Measurements from ENCODE around the gene C2orf69. TPM values are rescaled to one million over a fixed set of nuclear protein-coding genes. Genes with fewer than 3 reads are reported as not detected.

The C2orf69 gene
- total RNA-seq, 4 donors from 2014 or later, result 8.5 to 12.3 (median 9.0) TPM

DNA sequence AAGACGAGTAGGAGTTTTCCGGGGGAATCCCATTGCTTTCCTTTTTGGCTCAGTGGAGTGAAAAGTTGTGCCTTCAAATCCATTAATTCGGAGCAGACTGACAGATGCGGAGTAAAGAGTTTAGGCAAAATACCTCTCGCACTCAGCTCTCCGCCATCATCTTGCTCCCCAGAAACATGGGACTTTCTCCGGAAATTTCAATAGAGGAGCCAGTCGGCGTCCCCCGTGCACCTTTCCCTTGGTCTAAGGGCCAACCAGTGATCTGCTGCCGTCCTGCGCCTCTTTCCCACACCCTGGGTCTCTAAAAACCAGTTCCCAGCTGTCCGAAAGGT is 43.9 kb downstream of the C2orf69 start:
- TF ChIP-seq POLR2A (IDR thresholded peaks at IDR 0.05), result no peak
- TF ChIP-seq, protein P1, sequence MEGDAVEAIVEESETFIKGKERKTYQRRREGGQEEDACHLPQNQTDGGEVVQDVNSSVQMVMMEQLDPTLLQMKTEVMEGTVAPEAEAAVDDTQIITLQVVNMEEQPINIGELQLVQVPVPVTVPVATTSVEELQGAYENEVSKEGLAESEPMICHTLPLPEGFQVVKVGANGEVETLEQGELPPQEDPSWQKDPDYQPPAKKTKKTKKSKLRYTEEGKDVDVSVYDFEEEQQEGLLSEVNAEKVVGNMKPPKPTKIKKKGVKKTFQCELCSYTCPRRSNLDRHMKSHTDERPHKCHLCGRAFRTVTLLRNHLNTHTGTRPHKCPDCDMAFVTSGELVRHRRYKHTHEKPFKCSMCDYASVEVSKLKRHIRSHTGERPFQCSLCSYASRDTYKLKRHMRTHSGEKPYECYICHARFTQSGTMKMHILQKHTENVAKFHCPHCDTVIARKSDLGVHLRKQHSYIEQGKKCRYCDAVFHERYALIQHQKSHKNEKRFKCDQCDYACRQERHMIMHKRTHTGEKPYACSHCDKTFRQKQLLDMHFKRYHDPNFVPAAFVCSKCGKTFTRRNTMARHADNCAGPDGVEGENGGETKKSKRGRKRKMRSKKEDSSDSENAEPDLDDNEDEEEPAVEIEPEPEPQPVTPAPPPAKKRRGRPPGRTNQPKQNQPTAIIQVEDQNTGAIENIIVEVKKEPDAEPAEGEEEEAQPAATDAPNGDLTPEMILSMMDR (IDR thresholded peaks at IDR 0.05), result no peak
- no peaks in the 10 kb centered on the region for H3K27me3 ChIP-seq
- peaks cover 4 to 40% (median 10%) of the 10 kb centered on the region in 4 donors for H3K4me1 ChIP-seq

DNA sequence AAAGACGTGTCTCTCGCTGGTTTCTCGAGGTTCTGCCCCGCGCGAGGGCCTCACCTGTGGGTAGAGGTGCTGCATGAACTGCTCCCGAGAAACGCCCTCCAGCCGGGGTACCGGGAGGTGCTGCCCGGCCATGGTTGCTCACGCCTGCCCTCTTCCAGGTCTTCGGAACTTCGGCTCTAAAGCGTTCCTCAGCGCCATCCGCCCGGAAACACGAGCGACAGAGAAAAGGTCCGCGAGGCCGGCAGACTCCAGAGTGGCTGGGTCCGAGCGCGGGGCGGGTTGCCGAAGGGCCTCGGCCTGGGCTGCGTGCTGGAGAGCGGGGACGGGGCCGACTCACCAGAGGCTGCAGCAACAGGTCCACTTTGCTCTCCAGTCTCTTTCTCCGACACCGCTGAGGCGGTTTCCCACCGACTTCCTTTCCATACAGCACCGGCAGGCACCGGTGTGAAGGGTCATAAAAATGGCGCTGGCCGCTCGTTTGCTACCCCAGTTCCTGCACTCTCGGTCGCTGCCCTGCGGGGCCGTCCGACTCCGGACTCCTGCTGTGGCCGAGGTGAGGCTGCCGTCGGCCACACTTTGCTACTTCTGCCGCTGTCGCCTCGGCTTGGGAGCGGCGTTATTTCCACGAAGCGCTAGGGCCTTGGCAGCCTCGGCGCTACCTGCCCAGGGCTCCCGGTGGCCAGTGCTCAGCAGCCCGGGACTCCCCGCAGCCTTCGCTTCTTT is 44.4 kb downstream of the C2orf69 start, which contains the start of the genes MAIP1 and TYW5:
TSS of gene MAIP1 (plus strand) at position 244 of the 723 bp plus-strand sequence. CDS start at position 461, 217 bp downstream.
TSS of gene TYW5 (minus strand) at position 153 of the 723 bp plus-strand sequence. CDS start at position 132, 21 bp downstream.
- H3K36me3 ChIP-seq, result peaks cover 0 to 20% (median 0%) of the 10 kb centered on the region in 3 donors
- peak within 1 kb of the TSS; percentile 85 to 96 (median 90) for H3K27ac ChIP-seq
- peaks cover 4 to 40% (median 10%) of the 10 kb centered on the region in 4 donors for H3K4me1 ChIP-seq
- DNase-seq, result peak; percentile 73 to 91 (median 90)
- H3K9me3 ChIP-seq, result no peaks in the 10 kb centered on the region
- no peaks in the 10 kb centered on the region for H3K27me3 ChIP-seq
- TF ChIP-seq POLR2A (IDR thresholded peaks at IDR 0.05), result peak; percentile 76 to 79
- TF ChIP-seq, protein P1 (IDR thresholded peaks at IDR 0.05), result peak in 4 of 6 experiments; percentile 9 to 34 (median 18)
- peak within 1 kb of the TSS; percentile 71 to 99 (median 90) for H3K4me3 ChIP-seq

More for the DNA sequence above, 43.9 kb downstream of the C2orf69 start:
- no peak for DNase-seq
- H3K4me3 ChIP-seq, result peak overlapping the region; percentile 71 to 99 (median 90)
- H3K36me3 ChIP-seq, result peaks cover 0 to 19% (median 0%) of the 10 kb centered on the region in 3 donors
- peak overlapping the region; percentile 85 to 96 (median 90) for H3K27ac ChIP-seq
- no peaks in the 10 kb centered on the region for H3K9me3 ChIP-seq

GRCh38 chr2:199956062-199956380 is 44.9 kb downstream of the C2orf69 start:
- Histone ChIP-seq H3K4me3 (peak overlapping the region; percentile 71 to 99 (median 90)), H3K4me1 (peaks cover 4 to 40% (median 10%) of the 10 kb centered on the region in 4 donors), H3K27ac (peak overlapping the region; percentile 85 to 96 (median 90)), H3K27me3 (no peaks in the 10 kb centered on the region), H3K36me3 (peaks cover 0 to 25% (median 0%) of the 10 kb centered on the region in 3 donors), H3K9me3 (no peaks in the 10 kb centered on the region)
- TF ChIP-seq, protein P1 (IDR thresholded peaks at IDR 0.05), result no peak
- TF ChIP-seq POLR2A (IDR thresholded peaks at IDR 0.05), result no peak
- no peak for DNase-seq

DNA sequence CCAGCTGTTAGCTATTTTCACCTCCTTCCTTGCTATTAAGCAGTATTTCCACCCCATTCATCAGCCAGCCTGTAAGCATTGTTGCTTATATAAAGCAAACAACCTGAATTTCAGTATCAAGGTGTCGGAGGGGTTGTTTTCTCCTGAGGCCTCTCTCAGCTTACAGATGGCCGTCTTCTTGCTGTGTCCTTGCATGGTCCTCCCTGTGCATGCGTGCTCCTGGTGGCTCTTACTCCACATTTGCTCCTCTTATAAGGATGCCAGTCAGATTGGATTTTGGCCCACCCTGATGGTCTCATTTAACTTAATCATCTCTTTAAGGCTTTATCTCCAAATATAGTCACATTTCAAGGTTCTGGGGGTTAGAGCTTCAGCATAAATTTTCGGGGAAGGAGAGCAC is 46.9 kb downstream of the C2orf69 start:
- TF ChIP-seq, protein P1 (IDR thresholded peaks at IDR 0.05), result no peak
- TF ChIP-seq POLR2A (IDR thresholded peaks at IDR 0.05), result no peak
- Histone ChIP-seq H3K9me3 (no peaks in the 10 kb centered on the region), H3K27me3 (no peaks in the 10 kb centered on the region), H3K27ac (no peak overlapping the region), H3K4me1 (peaks cover 4 to 38% (median 10%) of the 10 kb centered on the region in 4 donors), H3K36me3 (peaks cover 0 to 43% (median 0%) of the 10 kb centered on the region in 3 donors), H3K4me3 (no peak overlapping the region)
- DNase-seq, result no peak

DNA sequence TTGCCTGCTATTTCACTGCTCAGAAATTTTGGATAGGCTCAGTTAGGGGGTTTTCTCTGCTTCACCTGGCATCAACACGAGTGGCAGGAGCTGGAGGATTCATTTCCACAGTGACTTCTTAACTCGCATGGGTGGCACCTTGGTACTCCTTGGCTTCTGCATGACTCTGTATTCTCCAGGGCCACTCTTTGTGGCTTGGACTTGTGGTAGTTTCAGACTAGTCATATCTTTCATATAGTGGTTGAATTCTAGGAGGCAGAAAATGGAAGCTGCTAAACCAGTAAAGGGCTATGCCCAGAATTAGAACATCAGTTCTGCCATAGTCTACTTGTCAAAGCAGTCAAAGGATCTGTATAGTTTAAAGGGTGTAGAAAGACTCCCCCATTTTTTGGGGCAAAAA is 51.1 kb downstream of the C2orf69 start:
- peaks cover 0 to 83% (median 0%) of the 10 kb centered on the region in 3 donors for H3K36me3 ChIP-seq

More for the DNA sequence above, 51.1 kb downstream of the C2orf69 start:
- TF ChIP-seq, protein P1 (IDR thresholded peaks at IDR 0.05), result no peak
- no peak for TF ChIP-seq POLR2A (IDR thresholded peaks at IDR 0.05)
- no peak overlapping the region for H3K4me3 ChIP-seq
- H3K4me1 ChIP-seq, result peaks cover 0 to 13% (median under 1%) of the 10 kb centered on the region in 4 donors
- H3K27me3 ChIP-seq, result no peaks in the 10 kb centered on the region
- no peaks in the 10 kb centered on the region for H3K9me3 ChIP-seq
- no peak overlapping the region for H3K27ac ChIP-seq
- no peak for DNase-seq

All from Peyer's patch (tissue), 4 donors.